GM19468 (cell line): ENCODE measurements around the gene IFNL1.
"Not testable (repeated sequence)": the region's sequence is repeated elsewhere in the genome, so short reads cannot be mapped to it uniquely, and the experiment has no call there.

Experiments used
- ATAC-seq: cut with Tn5 transposase; IDR thresholded peaks from one replicate; pipeline ENCODE4 v1.9.1; 2021; ENCODE audit warnings: mild to moderate bottlenecking, moderate library complexity, moderate number of reproducible peaks; ENCODE audit not compliant: unreplicated experiment; ENCODE audit errors: extremely low read depth

Gene IFNL1

GRCh38 chr19:39327363-39328045 is 31.3 kb downstream of the IFNL1 start:
- no peak for ATAC-seq

- no peak for ATAC-seq
Observed at GRCh38 chr19:39328046-39328705, 32.0 kb downstream of the IFNL1 start.

GRCh38 chr19:39329948-39330347 is 33.7 kb downstream of the IFNL1 start:
- ATAC-seq, result no peak

- ATAC-seq, result no peak
Observed at GRCh38 chr19:39332293-39332692, 36.1 kb downstream of the IFNL1 start.

GRCh38 chr19:39332738-39333137 is 36.5 kb downstream of the IFNL1 start:
- not testable (repeated sequence) for ATAC-seq

- no peak for ATAC-seq
Observed at GRCh38 chr19:39333507-39333906, 37.3 kb downstream of the IFNL1 start.

GRCh38 chr19:39334444-39334976 is 38.3 kb downstream of the IFNL1 start:
- ATAC-seq, result no peak

GRCh38 chr19:39335168-39335548 is 39.0 kb downstream of the IFNL1 start:
- no peak for ATAC-seq

GRCh38 chr19:39336483-39336882 is 40.3 kb downstream of the IFNL1 start:
- no peak for ATAC-seq

GRCh38 chr19:39339674-39340073 is 43.5 kb downstream of the IFNL1 start:
- ATAC-seq, result no peak

GRCh38 chr19:39340156-39340555 is 43.9 kb downstream of the IFNL1 start:
- not testable (repeated sequence) for ATAC-seq

GRCh38 chr19:39341129-39341718 is 45.0 kb downstream of the IFNL1 start:
- no peak for ATAC-seq

- ATAC-seq, result peak; percentile 72
Observed at GRCh38 chr19:39341719-39342604, 45.8 kb downstream of the IFNL1 start, which contains the start of gene SAMD4B. Gene SAMD4B (plus strand): TSS chr19:39342421. CDS start chr19:39356894, 14,473 bp downstream.

GRCh38 chr19:39342647-39343305 is 46.6 kb downstream of the IFNL1 start:
- no peak for ATAC-seq

- ATAC-seq, result no peak
Observed at GRCh38 chr19:39345956-39346355, 49.7 kb downstream of the IFNL1 start.

- ATAC-seq, result no peak
Observed at GRCh38 chr19:39347332-39348164, 51.3 kb downstream of the IFNL1 start.
